Stimulated activated CD4-positive, alpha-beta T cell treated with anti-CD3 and anti-CD28 coated beads, Interleukin-2, amount 100 ng/mL, for 24 hours (primary cell): Measurements from ENCODE around the gene TOE1.
A peak's percentile ranks its signal among the peaks of the same experiment; 100 is the strongest.
"Not testable (repeated sequence)": the region's sequence is repeated elsewhere in the genome, so short reads cannot be mapped to it uniquely, and the experiment has no call there.

Experiments used
- DNase-seq, 2 donors: peaks; one replicate each; pipeline ENCODE4 v3.0.0-alpha.2; 2020

TOE1 gene

GRCh38 chr1:45355683-45356082 is 15.7 kb downstream of the TOE1 start:
- no peak for DNase-seq

GRCh38 chr1:45356186-45356585 is 16.2 kb downstream of the TOE1 start:
- DNase-seq, result no peak

- peak; percentile 61 for DNase-seq
Measured at GRCh38 chr1:45359882-45360513, 20.0 kb downstream of the TOE1 start.

- not testable (repeated sequence) for DNase-seq
Measured at GRCh38 chr1:45360981-45361380, 21.0 kb downstream of the TOE1 start.

GRCh38 chr1:45364294-45364693 is 24.3 kb downstream of the TOE1 start:
- no peak for DNase-seq

GRCh38 chr1:45365051-45365450 is 25.1 kb downstream of the TOE1 start:
- no peak for DNase-seq

GRCh38 chr1:45370575-45370974 is 30.6 kb downstream of the TOE1 start:
- DNase-seq, result no peak

GRCh38 chr1:45373573-45373972 is 33.6 kb downstream of the TOE1 start:
- no peak for DNase-seq

- DNase-seq, result no peak
Measured at GRCh38 chr1:45375104-45376090, 35.4 kb downstream of the TOE1 start.

- DNase-seq, result no peak
Measured at GRCh38 chr1:45378184-45378583, 38.2 kb downstream of the TOE1 start.

GRCh38 chr1:45379524-45379923 is 39.6 kb downstream of the TOE1 start:
- no peak for DNase-seq

GRCh38 chr1:45380125-45380524 is 40.2 kb downstream of the TOE1 start:
- no peak for DNase-seq

GRCh38 chr1:45380730-45381129 is 40.8 kb downstream of the TOE1 start:
- no peak for DNase-seq

- DNase-seq, result no peak
Measured at GRCh38 chr1:45381243-45381642, 41.3 kb downstream of the TOE1 start.

GRCh38 chr1:45383191-45383590 is 43.2 kb downstream of the TOE1 start:
- DNase-seq, result no peak

- DNase-seq, result not testable (repeated sequence)
Measured at GRCh38 chr1:45384213-45384612, 44.2 kb downstream of the TOE1 start.

- no peak for DNase-seq
Measured at GRCh38 chr1:45385302-45385701, 45.3 kb downstream of the TOE1 start.

GRCh38 chr1:45386219-45386618 is 46.2 kb downstream of the TOE1 start:
- no peak for DNase-seq
